ENCODE measurements around the gene OTOP3.

DNA sequence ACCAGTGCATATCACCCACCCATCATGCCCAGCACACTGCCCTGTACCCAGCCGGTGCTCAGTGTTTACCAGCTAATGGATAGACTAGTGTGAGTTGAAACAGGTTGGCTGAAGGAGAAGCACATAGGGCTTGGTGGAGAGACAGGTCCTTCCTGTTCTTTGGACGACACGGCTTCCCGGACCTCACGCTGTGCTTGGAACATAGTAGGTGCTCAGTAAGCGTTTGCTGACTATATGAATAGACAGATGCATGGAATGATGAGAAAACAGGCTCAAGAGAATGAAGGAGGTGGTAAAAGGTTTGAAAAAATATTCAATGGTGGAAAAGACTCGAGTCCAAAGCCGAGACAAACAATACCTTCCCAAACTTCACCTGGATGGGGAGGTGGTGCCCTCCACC is 35.5 kb upstream of the OTOP3 start:
- TF ChIP-seq, protein P1, sequence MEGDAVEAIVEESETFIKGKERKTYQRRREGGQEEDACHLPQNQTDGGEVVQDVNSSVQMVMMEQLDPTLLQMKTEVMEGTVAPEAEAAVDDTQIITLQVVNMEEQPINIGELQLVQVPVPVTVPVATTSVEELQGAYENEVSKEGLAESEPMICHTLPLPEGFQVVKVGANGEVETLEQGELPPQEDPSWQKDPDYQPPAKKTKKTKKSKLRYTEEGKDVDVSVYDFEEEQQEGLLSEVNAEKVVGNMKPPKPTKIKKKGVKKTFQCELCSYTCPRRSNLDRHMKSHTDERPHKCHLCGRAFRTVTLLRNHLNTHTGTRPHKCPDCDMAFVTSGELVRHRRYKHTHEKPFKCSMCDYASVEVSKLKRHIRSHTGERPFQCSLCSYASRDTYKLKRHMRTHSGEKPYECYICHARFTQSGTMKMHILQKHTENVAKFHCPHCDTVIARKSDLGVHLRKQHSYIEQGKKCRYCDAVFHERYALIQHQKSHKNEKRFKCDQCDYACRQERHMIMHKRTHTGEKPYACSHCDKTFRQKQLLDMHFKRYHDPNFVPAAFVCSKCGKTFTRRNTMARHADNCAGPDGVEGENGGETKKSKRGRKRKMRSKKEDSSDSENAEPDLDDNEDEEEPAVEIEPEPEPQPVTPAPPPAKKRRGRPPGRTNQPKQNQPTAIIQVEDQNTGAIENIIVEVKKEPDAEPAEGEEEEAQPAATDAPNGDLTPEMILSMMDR (conservative IDR thresholded peaks at IDR 0.05; ENCODE audit: low read depth in 2 of 2), result no peak
- TF ChIP-seq EZH2 (IDR thresholded peaks at IDR 0.05; ENCODE audit: low read depth, unreplicated experiment), result no peak
- TF ChIP-seq, protein P2, sequence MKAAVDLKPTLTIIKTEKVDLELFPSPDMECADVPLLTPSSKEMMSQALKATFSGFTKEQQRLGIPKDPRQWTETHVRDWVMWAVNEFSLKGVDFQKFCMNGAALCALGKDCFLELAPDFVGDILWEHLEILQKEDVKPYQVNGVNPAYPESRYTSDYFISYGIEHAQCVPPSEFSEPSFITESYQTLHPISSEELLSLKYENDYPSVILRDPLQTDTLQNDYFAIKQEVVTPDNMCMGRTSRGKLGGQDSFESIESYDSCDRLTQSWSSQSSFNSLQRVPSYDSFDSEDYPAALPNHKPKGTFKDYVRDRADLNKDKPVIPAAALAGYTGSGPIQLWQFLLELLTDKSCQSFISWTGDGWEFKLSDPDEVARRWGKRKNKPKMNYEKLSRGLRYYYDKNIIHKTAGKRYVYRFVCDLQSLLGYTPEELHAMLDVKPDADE (IDR thresholded peaks at IDR 0.05), result no peak
- TF ChIP-seq CREB1 (CRISPR knock-in tag; IDR thresholded peaks at IDR 0.05; ENCODE audit: low read depth), result no peak
- TF ChIP-seq JUNB (IDR thresholded peaks at IDR 0.05; ENCODE audit: unreplicated experiment), result no peak

Measured in GM23338 (cell line).